Measurements from ENCODE around the gene CHMP2A.

The CHMP2A gene

GRCh38 chr19:58558066-58558622, 3.2 kb upstream of the CHMP2A start, which contains the start of gene UBE2M:
Gene UBE2M, minus strand, starts transcription at chr19:58558611. Its CDS starts 230 bp downstream, at chr19:58558381.
- WGBS = 2% methylated on average over 43 of the region's 62 CpGs
- H4K91ac ChIP-seq (ENCODE audit: low read length) = peak within 1 kb of the TSS; percentile 100

GRCh38 chr19:58557221-58558065, 2.5 kb upstream of the CHMP2A start:
- no peak overlapping the region for H2AFZ ChIP-seq (ENCODE audit: low read depth, low read length)
- 32% methylated on average over 12 of the region's 12 CpGs for WGBS
- H2BK15ac ChIP-seq (ENCODE audit: low read depth, poor library complexity, severe bottlenecking) = no peak overlapping the region
- peak overlapping the region; percentile 87 to 98 for H3K4me3 ChIP-seq (ENCODE audit: insufficient read depth in 1 of 2, low read depth in 1 of 2, low read length in 2 of 2)
- H3K14ac ChIP-seq (ENCODE audit: low read length in 2 of 2) = peak overlapping the region in 1 of 2 experiments; percentile 97
- H2BK5ac ChIP-seq (ENCODE audit: low read depth, low read length, poor library complexity, severe bottlenecking) = peak overlapping the region; percentile 14
- H4K91ac ChIP-seq (ENCODE audit: low read length) = no peak overlapping the region
- peak overlapping the region; percentile 74 for H3K4me2 ChIP-seq (ENCODE audit: low read length, poor library complexity, severe bottlenecking)
- DNase-seq = no peak
- no peaks in the 10 kb centered on the region for H3K27me3 ChIP-seq (ENCODE audit: control insufficient read depth in 1 of 2, insufficient read depth in 1 of 2, low read length in 2 of 2)
- peak overlapping the region in 1 of 2 experiments; percentile 66 for H3K23ac ChIP-seq (ENCODE audit: low read length in 2 of 2)
- H4K8ac ChIP-seq (ENCODE audit: low read length) = no peak overlapping the region
- H3K4me1 ChIP-seq (ENCODE audit: control insufficient read depth, insufficient read depth, low read depth, low read length) = peaks cover 42% of the 10 kb centered on the region
- H3K36me3 ChIP-seq (ENCODE audit: control insufficient read depth in 1 of 2, insufficient read depth in 2 of 2, low read depth in 1 of 2, low read length in 2 of 2) = peaks cover 26 to 37% of the 10 kb centered on the region in 2 experiments
- peak overlapping the region; percentile 100 for H3K9ac ChIP-seq (ENCODE audit: low read length)
- peak overlapping the region in 1 of 2 experiments; percentile 31 for H2BK12ac ChIP-seq (ENCODE audit: low read length in 2 of 2)
- no peak overlapping the region for H2AK5ac ChIP-seq (ENCODE audit: low read length, severe bottlenecking)
- peak overlapping the region; percentile 86 for H2BK120ac ChIP-seq (ENCODE audit: low read depth, low read length)
- H3K27ac ChIP-seq (ENCODE audit: low read length, poor library complexity, severe bottlenecking) = peak overlapping the region; percentile 86
- no peak overlapping the region for H3K18ac ChIP-seq (ENCODE audit: low read depth in 1 of 2, low read length in 2 of 2)
- H3K79me1 ChIP-seq (replicated peaks; ENCODE audit: low read length, poor library complexity, severe bottlenecking) = peaks cover 21% of the 10 kb centered on the region
- no peaks in the 10 kb centered on the region for H3K9me3 ChIP-seq (ENCODE audit: control insufficient read depth, low read length)
- H3K4ac ChIP-seq (ENCODE audit: low read depth in 1 of 2, low read length in 2 of 2) = peak overlapping the region; percentile 77 to 79

More at GRCh38 chr19:58558066-58558622, 3.2 kb upstream of the CHMP2A start, which contains the start of gene UBE2M:
- peak within 1 kb of the TSS; percentile 96 for H2BK15ac ChIP-seq (ENCODE audit: low read depth, poor library complexity, severe bottlenecking)
- H4K8ac ChIP-seq (ENCODE audit: low read length) = peak within 1 kb of the TSS; percentile 99
- H3K4me2 ChIP-seq (ENCODE audit: low read length, poor library complexity, severe bottlenecking) = peak within 1 kb of the TSS; percentile 89
- peak; percentile 67 for DNase-seq
- peak within 1 kb of the TSS; percentile 90 for H2BK120ac ChIP-seq (ENCODE audit: low read depth, low read length)
- H3K9ac ChIP-seq (ENCODE audit: low read length) = peak within 1 kb of the TSS; percentile 100
- peak within 1 kb of the TSS in 1 of 2 experiments; percentile 81 for H2BK12ac ChIP-seq (ENCODE audit: low read length in 2 of 2)
- peak within 1 kb of the TSS; percentile 81 for H2AFZ ChIP-seq (ENCODE audit: low read depth, low read length)
- H3K27ac ChIP-seq (ENCODE audit: low read length, poor library complexity, severe bottlenecking) = peak within 1 kb of the TSS; percentile 99
- H3K4ac ChIP-seq (ENCODE audit: low read depth in 1 of 2, low read length in 2 of 2) = peak within 1 kb of the TSS; percentile 99 to 100
- peak within 1 kb of the TSS; percentile 76 to 100 for H3K14ac ChIP-seq (ENCODE audit: low read length in 2 of 2)
- H3K4me3 ChIP-seq (ENCODE audit: insufficient read depth in 1 of 2, low read depth in 1 of 2, low read length in 2 of 2) = peak within 1 kb of the TSS; percentile 87 to 99
- peak within 1 kb of the TSS; percentile 100 for H3K18ac ChIP-seq (ENCODE audit: low read depth in 1 of 2, low read length in 2 of 2)
- H3K27me3 ChIP-seq (ENCODE audit: control insufficient read depth in 1 of 2, insufficient read depth in 1 of 2, low read length in 2 of 2) = no peaks in the 10 kb centered on the region
- peaks cover 19 to 39% of the 10 kb centered on the region in 2 experiments for H3K36me3 ChIP-seq (ENCODE audit: control insufficient read depth in 1 of 2, insufficient read depth in 2 of 2, low read depth in 1 of 2, low read length in 2 of 2)
- H3K9me3 ChIP-seq (ENCODE audit: control insufficient read depth, low read length) = no peaks in the 10 kb centered on the region
- peaks cover 48% of the 10 kb centered on the region for H3K4me1 ChIP-seq (ENCODE audit: control insufficient read depth, insufficient read depth, low read depth, low read length)
- peak within 1 kb of the TSS; percentile 90 for H2BK5ac ChIP-seq (ENCODE audit: low read depth, low read length, poor library complexity, severe bottlenecking)
- H2AK5ac ChIP-seq (ENCODE audit: low read length, severe bottlenecking) = peak within 1 kb of the TSS; percentile 90
- H3K79me1 ChIP-seq (replicated peaks; ENCODE audit: low read length, poor library complexity, severe bottlenecking) = peaks cover 27% of the 10 kb centered on the region
- peak within 1 kb of the TSS in 1 of 2 experiments; percentile 98 for H3K23ac ChIP-seq (ENCODE audit: low read length in 2 of 2)

- WGBS = 81% methylated on average over 9 of the region's 10 CpGs
- DNase-seq = no peak
- Histone ChIP-seq H2BK5ac (ENCODE audit: low read depth, low read length, poor library complexity, severe bottlenecking) (no peak overlapping the region), H3K18ac (ENCODE audit: low read depth in 1 of 2, low read length in 2 of 2) (no peak overlapping the region), H3K36me3 (ENCODE audit: control insufficient read depth in 1 of 2, insufficient read depth in 2 of 2, low read depth in 1 of 2, low read length in 2 of 2) (peaks cover 33 to 38% of the 10 kb centered on the region in 2 experiments), H3K9me3 (ENCODE audit: control insufficient read depth, low read length) (no peaks in the 10 kb centered on the region), H3K4me2 (ENCODE audit: low read length, poor library complexity, severe bottlenecking) (peak overlapping the region; percentile 74), H3K27me3 (ENCODE audit: control insufficient read depth in 1 of 2, insufficient read depth in 1 of 2, low read length in 2 of 2) (no peaks in the 10 kb centered on the region), H2BK12ac (ENCODE audit: low read length in 2 of 2) (peak overlapping the region in 1 of 2 experiments; percentile 47), H3K4me3 (ENCODE audit: insufficient read depth in 1 of 2, low read depth in 1 of 2, low read length in 2 of 2) (peak overlapping the region; percentile 45 to 98), H3K23ac (ENCODE audit: low read length in 2 of 2) (peak overlapping the region in 1 of 2 experiments; percentile 66), H3K4ac (ENCODE audit: low read depth in 1 of 2, low read length in 2 of 2) (peak overlapping the region in 1 of 2 experiments; percentile 3), H2AK5ac (ENCODE audit: low read length, severe bottlenecking) (no peak overlapping the region), H3K79me1 (replicated peaks; ENCODE audit: low read length, poor library complexity, severe bottlenecking) (peaks cover 15% of the 10 kb centered on the region), H2AFZ (ENCODE audit: low read depth, low read length) (no peak overlapping the region), H4K91ac (ENCODE audit: low read length) (no peak overlapping the region), H2BK120ac (ENCODE audit: low read depth, low read length) (no peak overlapping the region), H3K27ac (ENCODE audit: low read length, poor library complexity, severe bottlenecking) (no peak overlapping the region), H4K8ac (ENCODE audit: low read length) (no peak overlapping the region), H3K14ac (ENCODE audit: low read length in 2 of 2) (peak overlapping the region in 1 of 2 experiments; percentile 62), H2BK15ac (ENCODE audit: low read depth, poor library complexity, severe bottlenecking) (no peak overlapping the region), H3K4me1 (ENCODE audit: control insufficient read depth, insufficient read depth, low read depth, low read length) (peaks cover 37% of the 10 kb centered on the region), H3K9ac (ENCODE audit: low read length) (peak overlapping the region; percentile 100)
These were observed 1.8 kb upstream of the CHMP2A start for GRCh38 chr19:58556622-58557220.

Measured in mesenchymal stem cell (in vitro differentiated cells and primary cell).